Measurements from ENCODE around the gene ZNF248.

The ZNF248 gene

GRCh38 chr10:37821237-37821636 is 36.2 kb downstream of the ZNF248 start:
- DNase-seq (ENCODE audit: low spot score): no peak

GRCh38 chr10:37819797-37820196 is 37.6 kb downstream of the ZNF248 start:
- DNase-seq (ENCODE audit: low spot score): no peak

GRCh38 chr10:37816290-37816689 is 41.1 kb downstream of the ZNF248 start:
- DNase-seq (ENCODE audit: low spot score): no peak

GRCh38 chr10:37813763-37814162 is 43.6 kb downstream of the ZNF248 start:
- DNase-seq (ENCODE audit: low spot score): no peak

GRCh38 chr10:37812290-37812689 is 45.1 kb downstream of the ZNF248 start:
- DNase-seq (ENCODE audit: low spot score): no peak

GRCh38 chr10:37803269-37803668 is 54.1 kb downstream of the ZNF248 start:
- no peak for DNase-seq (ENCODE audit: low spot score)

- DNase-seq (ENCODE audit: low spot score): no peak
These were observed 55.9 kb downstream of the ZNF248 start for GRCh38 chr10:37801557-37801956.

- DNase-seq (ENCODE audit: low spot score): no peak
These were observed 63.0 kb downstream of the ZNF248 start for GRCh38 chr10:37794305-37794976.

- DNase-seq (ENCODE audit: low spot score): no peak
These were observed 67.8 kb downstream of the ZNF248 start for GRCh38 chr10:37789590-37789989.

GRCh38 chr10:37784678-37785077 is 72.7 kb downstream of the ZNF248 start:
- DNase-seq (ENCODE audit: low spot score): no peak

- DNase-seq (ENCODE audit: low spot score): no peak
These were observed 76.9 kb downstream of the ZNF248 start for GRCh38 chr10:37780536-37780935.

- DNase-seq (ENCODE audit: low spot score): no peak
These were observed 80.4 kb downstream of the ZNF248 start for GRCh38 chr10:37777056-37777455.

GRCh38 chr10:37775612-37776011 is 81.8 kb downstream of the ZNF248 start:
- DNase-seq (ENCODE audit: low spot score): no peak

- DNase-seq (ENCODE audit: low spot score): no peak
These were observed 83.1 kb downstream of the ZNF248 start for GRCh38 chr10:37774351-37774750.

GRCh38 chr10:37765216-37765615 is 92.2 kb downstream of the ZNF248 start:
- no peak for DNase-seq (ENCODE audit: low spot score)

- DNase-seq (ENCODE audit: low spot score): no peak
These were observed 94.3 kb downstream of the ZNF248 start for GRCh38 chr10:37763132-37763531.

GRCh38 chr10:37762287-37762686 is 95.1 kb downstream of the ZNF248 start:
- DNase-seq (ENCODE audit: low spot score): no peak

GRCh38 chr10:37760817-37761216 is 96.6 kb downstream of the ZNF248 start:
- no peak for DNase-seq (ENCODE audit: low spot score)

- no peak for DNase-seq (ENCODE audit: low spot score)
These were observed 99.3 kb downstream of the ZNF248 start for GRCh38 chr10:37758074-37758473.

GRCh38 chr10:37754538-37755323 is 102.7 kb downstream of the ZNF248 start:
- DNase-seq (ENCODE audit: low spot score): no peak

- no peak for DNase-seq (ENCODE audit: low spot score)
These were observed 105.0 kb downstream of the ZNF248 start for GRCh38 chr10:37752334-37752875.

- no peak for DNase-seq (ENCODE audit: low spot score)
These were observed 109.2 kb downstream of the ZNF248 start for GRCh38 chr10:37748170-37748569.

- DNase-seq (ENCODE audit: low spot score): no peak
These were observed 110.3 kb downstream of the ZNF248 start for GRCh38 chr10:37747081-37747480.

Data from CD4-positive, alpha-beta T cell treated with Interleukin-15 for 4 hours (primary cell).